SH-SY5Y (cell line): ENCODE results near the gene LRRC52.

Experiments
- GATA2 ChIP-seq: IDR thresholded peaks from 2 replicates; pipeline ENCODE4 v1.6.1; 2011; ENCODE audit warnings: mild to moderate bottlenecking, low read depth, low read length
- GATA3 ChIP-seq: IDR thresholded peaks from 2 replicates; pipeline ENCODE4 v1.6.1; 2011; ENCODE audit warnings: low read depth, mild to moderate bottlenecking, low read length, moderate library complexity

Gene LRRC52

GRCh38 chr1:165524639-165525285 lies 19.0 kb upstream of the LRRC52 start:
- no peak for TF ChIP-seq GATA2
- TF ChIP-seq GATA3 = no peak

- TF ChIP-seq GATA3 (no peak), GATA2 (no peak)
These were observed 18.1 kb upstream of the LRRC52 start for GRCh38 chr1:165525708-165526107.

- no peak for TF ChIP-seq GATA2
- no peak for TF ChIP-seq GATA3
These were observed 16.4 kb upstream of the LRRC52 start for GRCh38 chr1:165527251-165528007.

- TF ChIP-seq GATA3 (no peak), GATA2 (no peak)
These were observed 12.8 kb upstream of the LRRC52 start for GRCh38 chr1:165531021-165531420.

GRCh38 chr1:165532053-165532452 lies 11.7 kb upstream of the LRRC52 start:
- no peak for TF ChIP-seq GATA2
- no peak for TF ChIP-seq GATA3

- TF ChIP-seq GATA2 (no peak), GATA3 (no peak)
These were observed 10.5 kb upstream of the LRRC52 start for GRCh38 chr1:165533254-165533653.

- no peak for TF ChIP-seq GATA3
- TF ChIP-seq GATA2 = no peak
These were observed 7.8 kb upstream of the LRRC52 start for GRCh38 chr1:165536016-165536415.

- TF ChIP-seq GATA2 (no peak), GATA3 (no peak)
These were observed 6.3 kb upstream of the LRRC52 start for GRCh38 chr1:165537356-165538109.

- TF ChIP-seq GATA2 (no peak), GATA3 (no peak)
These were observed 4.5 kb upstream of the LRRC52 start for GRCh38 chr1:165539306-165539705.

- no peak for TF ChIP-seq GATA3
- no peak for TF ChIP-seq GATA2
These were observed 3.9 kb upstream of the LRRC52 start for GRCh38 chr1:165539908-165540307.

- TF ChIP-seq GATA2 = no peak
- TF ChIP-seq GATA3 = no peak
These were observed 1.7 kb upstream of the LRRC52 start for GRCh38 chr1:165542015-165542631.

GRCh38 chr1:165542647-165543046 lies 1.2 kb upstream of the LRRC52 start:
- TF ChIP-seq GATA2 = no peak
- no peak for TF ChIP-seq GATA3

GRCh38 chr1:165544996-165545395 lies 1.2 kb downstream of the LRRC52 start:
- no peak for TF ChIP-seq GATA3
- no peak for TF ChIP-seq GATA2

- TF ChIP-seq GATA3 (no peak), GATA2 (no peak)
These were observed 2.2 kb downstream of the LRRC52 start for GRCh38 chr1:165545974-165546373.
